GM18907 (cell line): ENCODE measurements around the gene CMIP.

Experiments
- ATAC-seq: cut with Tn5 transposase; IDR thresholded peaks from one replicate; pipeline ENCODE4 v1.9.1; 2021; ENCODE audit warnings: mild to moderate bottlenecking, moderate library complexity; ENCODE audit not compliant: unreplicated experiment

The CMIP gene

GRCh38 chr16:81748476-81749198, 304.0 kb downstream of the CMIP start:
- no peak for ATAC-seq

GRCh38 chr16:81752225-81752875, 307.7 kb downstream of the CMIP start:
- peak; percentile 88 for ATAC-seq

GRCh38 chr16:81752876-81753227, 308.2 kb downstream of the CMIP start:
- ATAC-seq, result no peak

GRCh38 chr16:81754858-81755257, 310.2 kb downstream of the CMIP start:
- ATAC-seq, result no peak

- no peak for ATAC-seq
These were observed 311.5 kb downstream of the CMIP start for GRCh38 chr16:81755915-81756614.

- ATAC-seq, result no peak
These were observed 312.2 kb downstream of the CMIP start for GRCh38 chr16:81756615-81757356.

- ATAC-seq, result no peak
These were observed 313.8 kb downstream of the CMIP start for GRCh38 chr16:81758376-81758775.
